ENCODE data around the gene GPR12.

The GPR12 gene

DNA sequence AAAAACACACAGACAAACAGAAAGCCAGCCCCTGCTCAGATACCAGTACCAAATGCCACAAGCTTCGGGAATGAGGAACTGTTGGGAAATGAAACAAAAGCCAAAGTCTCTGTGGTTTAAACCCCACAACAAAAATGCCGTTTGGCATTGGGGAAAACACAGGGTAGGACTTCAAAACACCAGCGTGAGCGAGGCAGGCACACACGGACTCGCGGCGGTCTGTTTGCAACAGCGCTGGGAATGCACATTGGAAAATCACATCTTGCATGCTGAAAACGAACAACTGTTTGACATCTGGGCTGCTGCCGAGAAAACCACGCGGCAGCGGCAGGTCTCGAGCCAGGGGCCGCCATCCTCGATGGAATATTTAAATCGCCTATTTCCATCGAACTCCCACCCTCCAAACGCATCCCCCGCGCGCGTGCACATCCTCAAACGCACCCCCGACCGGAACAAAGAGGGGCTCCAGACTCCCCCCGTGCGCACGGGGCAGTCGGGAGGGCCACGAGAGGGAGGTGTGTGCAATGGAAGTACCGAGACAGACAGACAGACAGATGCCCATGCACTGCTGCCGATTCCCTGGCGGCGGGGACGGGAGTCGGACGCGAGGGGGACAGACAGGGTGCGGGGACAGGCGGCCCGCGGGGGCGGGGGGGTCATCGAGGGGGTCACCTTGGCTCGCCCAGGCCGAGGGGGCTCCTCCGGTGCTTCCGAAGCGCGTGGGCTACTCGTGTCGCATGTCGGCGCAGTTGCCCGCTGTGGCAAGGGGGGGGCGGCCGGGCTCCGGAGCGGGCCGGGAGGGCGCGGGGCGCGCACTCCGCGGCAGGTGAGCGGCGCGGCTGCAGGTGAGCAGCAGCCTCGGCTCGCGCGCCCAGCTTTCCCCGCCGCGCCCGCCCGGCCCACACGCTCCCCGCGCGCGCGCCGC is at the start of gene GPR12:
TSS of gene GPR12 (minus strand) at position 880 of the 925 bp plus-strand sequence. CDS start 959 bp downstream, outside the sequence.
- no peaks in the 10 kb centered on the region for H3K36me3 ChIP-seq (ENCODE audit: control insufficient read depth in 5 of 5, insufficient read depth in 5 of 5, low read length in 5 of 5)
- no peak within 1 kb of the TSS for H3K27ac ChIP-seq (ENCODE audit: low read depth, low read length)
- peaks cover 0 to 15% (median 14%) of the 10 kb centered on the region in 5 donors for H3K4me1 ChIP-seq (ENCODE audit: control insufficient read depth in 5 of 5, insufficient read depth in 5 of 5, low read length in 5 of 5)
- peaks cover 15 to 40% (median 31%) of the 10 kb centered on the region in 5 donors for H3K27me3 ChIP-seq (ENCODE audit: control insufficient read depth in 5 of 5, insufficient read depth in 4 of 5, low read length in 5 of 5)
- no peak within 1 kb of the TSS for H3K9ac ChIP-seq (ENCODE audit: low read length in 5 of 5)
- peak within 1 kb of the TSS; percentile 39 to 62 (median 48) for H3K4me3 ChIP-seq (ENCODE audit: low read depth in 1 of 5, low read length in 5 of 5)
- H3K9me3 ChIP-seq (ENCODE audit: control insufficient read depth in 5 of 5, low read length in 5 of 5) = no peaks in the 10 kb centered on the region

DNA sequence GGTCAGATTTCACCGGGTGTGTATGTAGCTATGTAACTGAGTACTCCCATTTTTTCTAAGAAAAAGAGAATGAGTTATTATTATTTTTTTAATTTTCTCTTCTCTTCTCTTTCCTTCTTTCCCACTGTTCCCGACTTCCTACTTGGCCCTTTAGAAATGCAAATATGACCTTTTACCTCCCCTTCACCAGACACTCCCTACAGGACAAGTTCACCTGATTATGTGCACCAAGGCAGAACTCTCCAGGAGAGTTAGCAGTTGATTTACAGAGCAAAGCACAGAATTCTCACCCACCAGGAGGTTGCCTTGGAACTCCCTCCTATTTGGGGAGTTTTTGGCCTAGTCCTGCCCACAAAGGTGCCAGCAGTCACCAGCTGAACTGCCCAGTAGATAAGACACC is 49.5 kb upstream of the GPR12 start:
- Histone ChIP-seq H3K36me3 (ENCODE audit: control insufficient read depth in 5 of 5, insufficient read depth in 5 of 5, low read length in 5 of 5) (no peaks in the 10 kb centered on the region), H3K9ac (ENCODE audit: low read length in 5 of 5) (no peak overlapping the region), H3K4me1 (ENCODE audit: control insufficient read depth in 5 of 5, insufficient read depth in 5 of 5, low read length in 5 of 5) (no peaks in the 10 kb centered on the region), H3K4me3 (ENCODE audit: low read depth in 1 of 5, low read length in 5 of 5) (no peak overlapping the region), H3K27ac (ENCODE audit: low read depth, low read length) (no peak overlapping the region), H3K9me3 (ENCODE audit: control insufficient read depth in 5 of 5, low read length in 5 of 5) (no peaks in the 10 kb centered on the region), H3K27me3 (ENCODE audit: control insufficient read depth in 5 of 5, insufficient read depth in 4 of 5, low read length in 5 of 5) (peaks cover 2 to 10% (median 4%) of the 10 kb centered on the region in 5 donors)

DNA sequence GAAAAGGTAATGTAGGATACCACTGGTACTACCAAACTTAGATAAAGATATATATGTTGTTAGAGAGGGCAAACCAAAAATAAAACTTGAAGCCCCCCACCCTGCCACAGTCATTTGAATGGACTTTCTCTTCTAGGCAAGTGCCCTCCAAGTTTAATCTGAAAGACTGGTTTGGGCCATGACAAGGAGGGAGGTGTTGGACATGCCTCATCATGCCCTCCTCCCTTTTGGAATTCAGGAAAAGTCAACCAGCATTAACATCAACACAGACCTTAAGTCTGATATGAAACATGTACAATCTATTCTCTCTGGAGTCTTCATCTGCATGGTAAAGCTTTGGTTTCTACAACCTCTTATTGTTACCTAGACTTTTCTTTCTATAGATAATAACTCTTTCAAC is 46.3 kb upstream of the GPR12 start:
- no peak overlapping the region for H3K9ac ChIP-seq (ENCODE audit: low read length in 5 of 5)
- H3K4me3 ChIP-seq (ENCODE audit: low read depth in 1 of 5, low read length in 5 of 5) = no peak overlapping the region
- no peaks in the 10 kb centered on the region for H3K4me1 ChIP-seq (ENCODE audit: control insufficient read depth in 5 of 5, insufficient read depth in 5 of 5, low read length in 5 of 5)
- no peaks in the 10 kb centered on the region for H3K36me3 ChIP-seq (ENCODE audit: control insufficient read depth in 5 of 5, insufficient read depth in 5 of 5, low read length in 5 of 5)
- no peak overlapping the region for H3K27ac ChIP-seq (ENCODE audit: low read depth, low read length)
- H3K27me3 ChIP-seq (ENCODE audit: control insufficient read depth in 5 of 5, insufficient read depth in 4 of 5, low read length in 5 of 5) = peaks cover 0 to 9% (median 2%) of the 10 kb centered on the region in 5 donors
- peaks cover 0 to 2% (median 0%) of the 10 kb centered on the region in 5 donors for H3K9me3 ChIP-seq (ENCODE audit: control insufficient read depth in 5 of 5, low read length in 5 of 5)

DNA sequence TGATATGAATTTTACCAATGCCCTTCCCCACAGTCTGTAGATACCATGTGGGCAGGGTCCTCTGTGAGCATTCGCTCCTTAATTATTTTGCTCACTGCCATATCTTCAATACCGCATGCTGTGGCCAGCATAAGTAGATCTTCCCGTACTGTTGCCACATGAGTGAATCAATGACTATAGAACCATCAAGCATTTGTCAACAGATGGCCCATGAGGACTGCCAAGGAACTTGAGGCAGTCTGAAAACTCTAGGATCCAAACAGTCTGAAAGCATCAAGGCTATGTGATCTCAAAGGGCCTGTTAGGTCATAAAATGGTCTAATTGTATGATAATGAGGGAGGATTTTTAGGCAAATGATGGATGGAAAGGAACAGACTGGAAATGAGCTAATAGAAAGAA is 27.4 kb upstream of the GPR12 start:
- H3K4me3 ChIP-seq (ENCODE audit: low read depth in 1 of 5, low read length in 5 of 5) = no peak overlapping the region
- peaks cover 4 to 20% (median 11%) of the 10 kb centered on the region in 5 donors for H3K27me3 ChIP-seq (ENCODE audit: control insufficient read depth in 5 of 5, insufficient read depth in 4 of 5, low read length in 5 of 5)

GRCh38 chr13:26786651-26787295 is 26.2 kb upstream of the GPR12 start:
- Histone ChIP-seq H3K27ac (ENCODE audit: low read depth, low read length) (no peak overlapping the region), H3K9ac (ENCODE audit: low read length in 5 of 5) (no peak overlapping the region), H3K4me3 (ENCODE audit: low read depth in 1 of 5, low read length in 5 of 5) (no peak overlapping the region), H3K36me3 (ENCODE audit: control insufficient read depth in 5 of 5, insufficient read depth in 5 of 5, low read length in 5 of 5) (no peaks in the 10 kb centered on the region), H3K9me3 (ENCODE audit: control insufficient read depth in 5 of 5, low read length in 5 of 5) (peaks cover 0 to 10% (median 6%) of the 10 kb centered on the region in 5 donors), H3K4me1 (ENCODE audit: control insufficient read depth in 5 of 5, insufficient read depth in 5 of 5, low read length in 5 of 5) (peaks cover 0 to 15% (median 9%) of the 10 kb centered on the region in 5 donors), H3K27me3 (ENCODE audit: control insufficient read depth in 5 of 5, insufficient read depth in 4 of 5, low read length in 5 of 5) (peaks cover 4 to 20% (median 11%) of the 10 kb centered on the region in 5 donors)

More for the DNA sequence above, 27.4 kb upstream of the GPR12 start:
- Histone ChIP-seq H3K9ac (ENCODE audit: low read length in 5 of 5) (no peak overlapping the region), H3K27ac (ENCODE audit: low read depth, low read length) (no peak overlapping the region), H3K4me1 (ENCODE audit: control insufficient read depth in 5 of 5, insufficient read depth in 5 of 5, low read length in 5 of 5) (peaks cover 0 to 15% (median 9%) of the 10 kb centered on the region in 5 donors), H3K9me3 (ENCODE audit: control insufficient read depth in 5 of 5, low read length in 5 of 5) (peaks cover 0 to under 1% (median 0%) of the 10 kb centered on the region in 5 donors), H3K36me3 (ENCODE audit: control insufficient read depth in 5 of 5, insufficient read depth in 5 of 5, low read length in 5 of 5) (no peaks in the 10 kb centered on the region)

GRCh38 chr13:26785838-26786630 is 25.4 kb upstream of the GPR12 start:
- peak overlapping the region in 4 of 5 donors; percentile 12 to 43 (median 27) for H3K4me3 ChIP-seq (ENCODE audit: low read depth in 1 of 5, low read length in 5 of 5)
- no peak overlapping the region for H3K9ac ChIP-seq (ENCODE audit: low read length in 5 of 5)
- peaks cover 4 to 20% (median 11%) of the 10 kb centered on the region in 5 donors for H3K27me3 ChIP-seq (ENCODE audit: control insufficient read depth in 5 of 5, insufficient read depth in 4 of 5, low read length in 5 of 5)
- no peaks in the 10 kb centered on the region for H3K36me3 ChIP-seq (ENCODE audit: control insufficient read depth in 5 of 5, insufficient read depth in 5 of 5, low read length in 5 of 5)
- no peak overlapping the region for H3K27ac ChIP-seq (ENCODE audit: low read depth, low read length)
- peaks cover 0 to 15% (median 9%) of the 10 kb centered on the region in 5 donors for H3K4me1 ChIP-seq (ENCODE audit: control insufficient read depth in 5 of 5, insufficient read depth in 5 of 5, low read length in 5 of 5)
- peaks cover 0 to 16% (median 9%) of the 10 kb centered on the region in 5 donors for H3K9me3 ChIP-seq (ENCODE audit: control insufficient read depth in 5 of 5, low read length in 5 of 5)

DNA sequence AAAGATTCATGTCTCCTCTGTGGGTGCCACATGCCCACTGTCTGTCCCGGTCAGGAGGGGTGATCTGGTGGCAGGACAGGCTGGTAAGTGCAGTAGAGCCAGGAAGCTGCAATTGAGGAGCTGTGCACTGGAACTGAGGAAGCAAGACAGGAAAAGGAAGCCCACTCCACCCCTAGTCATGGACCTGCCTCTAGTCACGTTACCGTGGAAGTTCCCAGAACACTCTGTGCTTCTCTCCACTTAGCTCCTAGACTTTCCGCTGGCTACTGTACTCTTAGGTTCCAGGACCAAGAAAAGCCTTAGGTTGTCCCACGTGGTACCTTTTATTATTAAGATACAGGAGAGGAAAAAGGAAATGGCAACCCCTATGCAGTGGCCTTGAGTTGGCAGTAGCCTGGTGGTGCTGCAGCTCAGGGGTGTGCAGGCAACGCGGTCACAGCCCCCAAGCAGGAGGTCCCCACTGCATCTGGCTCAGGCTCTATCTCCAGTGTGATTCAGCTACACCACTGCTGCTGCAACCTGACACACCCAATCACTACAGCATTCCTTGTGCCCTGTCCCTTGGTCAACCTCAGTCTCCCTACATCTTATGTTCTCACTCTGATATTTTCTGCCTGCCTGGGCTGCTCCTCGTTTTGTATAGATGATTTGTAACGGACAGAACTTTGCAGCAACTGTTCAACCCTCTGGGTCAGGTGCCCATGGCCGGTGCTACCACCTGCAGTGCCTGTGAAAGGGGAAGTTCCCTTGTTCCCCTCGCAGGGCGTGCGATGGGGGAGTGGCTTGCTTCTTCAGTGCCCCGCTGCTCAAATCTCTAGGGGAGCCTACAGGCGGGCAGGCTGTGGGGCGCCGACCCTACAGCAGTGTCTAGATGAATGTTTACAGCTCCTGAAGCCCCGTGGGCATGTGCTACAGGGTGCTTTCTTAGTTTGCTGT is 24.4 kb upstream of the GPR12 start:
- Histone ChIP-seq H3K4me1 (ENCODE audit: control insufficient read depth in 5 of 5, insufficient read depth in 5 of 5, low read length in 5 of 5) (peaks cover 0 to 15% (median 9%) of the 10 kb centered on the region in 5 donors), H3K36me3 (ENCODE audit: control insufficient read depth in 5 of 5, insufficient read depth in 5 of 5, low read length in 5 of 5) (no peaks in the 10 kb centered on the region), H3K4me3 (ENCODE audit: low read depth in 1 of 5, low read length in 5 of 5) (peak overlapping the region in 2 of 5 donors; percentile 12 to 43), H3K9ac (ENCODE audit: low read length in 5 of 5) (no peak overlapping the region), H3K9me3 (ENCODE audit: control insufficient read depth in 5 of 5, low read length in 5 of 5) (peaks cover 0 to 16% (median 9%) of the 10 kb centered on the region in 5 donors), H3K27ac (ENCODE audit: low read depth, low read length) (no peak overlapping the region), H3K27me3 (ENCODE audit: control insufficient read depth in 5 of 5, insufficient read depth in 4 of 5, low read length in 5 of 5) (peaks cover 4 to 20% (median 11%) of the 10 kb centered on the region in 5 donors)

GRCh38 chr13:26780411-26780810 is 19.8 kb upstream of the GPR12 start:
- Histone ChIP-seq H3K27me3 (ENCODE audit: control insufficient read depth in 5 of 5, insufficient read depth in 4 of 5, low read length in 5 of 5) (peaks cover 0 to 12% (median 5%) of the 10 kb centered on the region in 5 donors), H3K4me3 (ENCODE audit: low read depth in 1 of 5, low read length in 5 of 5) (no peak overlapping the region), H3K4me1 (ENCODE audit: control insufficient read depth in 5 of 5, insufficient read depth in 5 of 5, low read length in 5 of 5) (peaks cover 0 to 9% (median 6%) of the 10 kb centered on the region in 5 donors), H3K27ac (ENCODE audit: low read depth, low read length) (no peak overlapping the region), H3K9ac (ENCODE audit: low read length in 5 of 5) (no peak overlapping the region), H3K9me3 (ENCODE audit: control insufficient read depth in 5 of 5, low read length in 5 of 5) (peaks cover 0 to 16% (median 9%) of the 10 kb centered on the region in 5 donors), H3K36me3 (ENCODE audit: control insufficient read depth in 5 of 5, insufficient read depth in 5 of 5, low read length in 5 of 5) (no peaks in the 10 kb centered on the region)

- peaks cover 0 to 16% (median 9%) of the 10 kb centered on the region in 5 donors for H3K9me3 ChIP-seq (ENCODE audit: control insufficient read depth in 5 of 5, low read length in 5 of 5)
- no peak overlapping the region for H3K9ac ChIP-seq (ENCODE audit: low read length in 5 of 5)
- H3K27ac ChIP-seq (ENCODE audit: low read depth, low read length) = no peak overlapping the region
- H3K4me3 ChIP-seq (ENCODE audit: low read depth in 1 of 5, low read length in 5 of 5) = no peak overlapping the region
- H3K36me3 ChIP-seq (ENCODE audit: control insufficient read depth in 5 of 5, insufficient read depth in 5 of 5, low read length in 5 of 5) = no peaks in the 10 kb centered on the region
- H3K27me3 ChIP-seq (ENCODE audit: control insufficient read depth in 5 of 5, insufficient read depth in 4 of 5, low read length in 5 of 5) = peaks cover 0 to 6% (median 0%) of the 10 kb centered on the region in 5 donors
- no peaks in the 10 kb centered on the region for H3K4me1 ChIP-seq (ENCODE audit: control insufficient read depth in 5 of 5, insufficient read depth in 5 of 5, low read length in 5 of 5)
Measured at GRCh38 chr13:26779321-26779720, 18.7 kb upstream of the GPR12 start.
